GM12873 (cell line): ENCODE measurements around the gene DCDC2C.

Experiments
- TF ChIP-seq, protein P1 (sequence below): IDR thresholded peaks from 2 replicates; pipeline ENCODE4 v1.5.1; 2012; ENCODE audit warnings: low read depth, mild to moderate bottlenecking, moderate library complexity, low read length, control low read depth; ENCODE audit not compliant: insufficient read depth; ENCODE audit errors: missing control alignments

Gene DCDC2C

DNA sequence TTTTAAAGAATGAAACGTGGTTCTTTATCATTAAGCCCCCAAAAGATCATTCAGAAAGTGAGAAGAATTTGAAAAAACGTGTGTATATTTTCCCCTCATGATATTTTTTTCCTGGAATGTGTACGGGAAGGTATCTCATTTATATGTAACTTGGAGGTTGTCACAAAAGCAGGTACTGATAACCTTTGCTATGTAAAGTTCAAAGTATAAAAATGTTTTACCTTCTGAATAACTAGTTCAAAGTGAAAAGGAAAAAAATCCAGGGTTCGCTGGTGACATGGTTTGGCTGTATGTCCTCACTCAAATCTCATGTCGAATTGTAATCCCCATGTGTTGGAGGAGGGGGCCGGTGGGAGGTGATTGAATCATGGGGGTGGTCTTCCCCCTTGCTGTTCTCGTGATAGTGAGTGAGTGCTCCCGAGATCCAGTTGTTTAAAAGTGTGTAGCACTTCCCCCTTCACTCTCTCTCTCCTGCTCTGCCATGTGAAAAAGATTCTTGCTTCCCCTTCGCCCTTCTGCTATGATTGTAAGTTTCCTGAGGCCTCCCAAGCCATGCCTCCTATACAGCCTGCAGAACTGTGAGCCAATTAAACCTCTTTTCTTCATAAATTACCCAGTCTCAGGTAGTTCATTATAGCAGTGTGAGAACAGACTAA, 144.2 kb downstream of the DCDC2C start:
- TF ChIP-seq, protein P1, sequence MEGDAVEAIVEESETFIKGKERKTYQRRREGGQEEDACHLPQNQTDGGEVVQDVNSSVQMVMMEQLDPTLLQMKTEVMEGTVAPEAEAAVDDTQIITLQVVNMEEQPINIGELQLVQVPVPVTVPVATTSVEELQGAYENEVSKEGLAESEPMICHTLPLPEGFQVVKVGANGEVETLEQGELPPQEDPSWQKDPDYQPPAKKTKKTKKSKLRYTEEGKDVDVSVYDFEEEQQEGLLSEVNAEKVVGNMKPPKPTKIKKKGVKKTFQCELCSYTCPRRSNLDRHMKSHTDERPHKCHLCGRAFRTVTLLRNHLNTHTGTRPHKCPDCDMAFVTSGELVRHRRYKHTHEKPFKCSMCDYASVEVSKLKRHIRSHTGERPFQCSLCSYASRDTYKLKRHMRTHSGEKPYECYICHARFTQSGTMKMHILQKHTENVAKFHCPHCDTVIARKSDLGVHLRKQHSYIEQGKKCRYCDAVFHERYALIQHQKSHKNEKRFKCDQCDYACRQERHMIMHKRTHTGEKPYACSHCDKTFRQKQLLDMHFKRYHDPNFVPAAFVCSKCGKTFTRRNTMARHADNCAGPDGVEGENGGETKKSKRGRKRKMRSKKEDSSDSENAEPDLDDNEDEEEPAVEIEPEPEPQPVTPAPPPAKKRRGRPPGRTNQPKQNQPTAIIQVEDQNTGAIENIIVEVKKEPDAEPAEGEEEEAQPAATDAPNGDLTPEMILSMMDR: no peak

GRCh38 chr2:3848776-3849175, 145.4 kb downstream of the DCDC2C start:
- TF ChIP-seq, protein P1: no peak

DNA sequence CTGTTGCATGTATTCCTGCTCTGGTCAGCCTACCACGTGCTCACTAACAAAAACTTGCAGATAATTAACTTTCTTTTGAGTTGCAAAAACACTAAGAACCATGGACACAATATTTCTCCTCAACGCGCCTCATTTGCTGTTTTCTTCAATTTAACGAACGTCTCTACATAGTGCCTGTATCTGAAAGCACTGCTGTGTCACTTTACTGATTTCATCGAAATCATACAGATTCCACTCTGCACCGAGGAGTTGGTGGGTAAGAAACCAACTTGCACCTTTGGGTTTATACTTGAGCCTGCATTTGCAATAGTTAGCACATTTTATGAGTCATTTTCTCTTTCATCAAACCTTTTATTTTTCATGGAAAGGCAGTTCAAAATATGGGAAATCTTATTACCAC, 145.8 kb downstream of the DCDC2C start:
- TF ChIP-seq, protein P1: no peak

DNA sequence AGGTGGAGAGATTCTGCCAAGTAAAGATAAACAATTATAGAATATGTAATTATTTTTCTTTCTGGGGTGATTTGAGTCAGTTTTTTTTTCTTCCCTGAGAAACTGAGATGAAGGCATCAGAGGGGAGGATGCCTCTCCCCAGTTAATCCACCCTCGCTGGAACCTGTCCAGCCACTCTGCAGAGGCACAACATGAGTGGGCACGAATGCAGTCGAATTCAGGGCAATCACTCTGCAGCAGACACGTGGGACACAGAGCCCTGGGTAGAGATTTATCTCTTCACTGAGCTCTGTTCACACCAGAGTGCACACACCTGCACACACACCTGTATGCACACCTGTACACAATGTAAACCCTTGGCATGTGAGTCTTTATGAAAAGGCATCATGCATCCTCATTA, 154.2 kb downstream of the DCDC2C start:
- TF ChIP-seq, protein P1: no peak

DNA sequence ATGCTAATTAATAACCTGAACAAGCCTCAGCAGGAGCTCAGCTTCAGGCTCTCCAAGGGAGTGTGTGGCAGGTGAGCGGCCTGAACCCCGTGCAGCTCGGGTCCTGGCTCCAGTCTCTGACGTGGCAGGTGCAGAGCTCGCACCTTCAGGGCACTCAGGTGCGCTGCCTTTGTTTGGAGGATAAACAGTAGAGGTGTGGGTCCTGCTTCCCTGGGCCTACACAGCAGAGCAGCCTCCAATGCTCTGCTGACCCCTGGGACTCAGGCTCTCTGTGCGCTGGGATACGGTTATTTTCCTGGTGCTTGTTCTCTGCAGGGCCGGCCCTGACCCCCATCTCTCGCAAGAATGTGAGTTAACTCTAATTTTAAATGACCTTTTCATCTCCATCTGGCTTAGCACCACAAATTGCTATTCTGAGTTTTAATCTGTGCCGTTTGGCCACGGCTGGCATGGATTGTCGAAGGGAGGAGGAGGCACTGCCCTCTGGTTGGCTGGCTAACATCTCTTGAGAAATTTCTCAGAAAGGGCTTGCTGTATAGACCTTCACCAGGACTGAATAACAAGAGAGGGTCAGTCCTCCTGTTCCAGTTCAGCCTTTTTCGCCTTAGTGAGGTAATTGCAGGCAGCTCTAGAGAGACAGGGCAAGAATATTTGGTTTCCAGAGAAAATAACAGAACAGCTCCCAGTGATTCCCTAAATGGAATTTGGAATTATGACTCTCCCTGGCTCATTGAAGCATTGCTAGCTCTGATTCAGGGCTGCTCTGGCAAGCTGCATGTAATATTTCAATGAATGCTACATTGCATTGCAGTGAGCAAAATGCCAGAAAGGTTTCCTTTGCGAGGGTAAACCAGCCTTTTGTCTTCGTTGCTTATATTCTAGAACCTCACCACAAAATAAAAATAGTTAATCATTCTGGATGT, 161.8 kb downstream of the DCDC2C start:
- TF ChIP-seq, protein P1: no peak

DNA sequence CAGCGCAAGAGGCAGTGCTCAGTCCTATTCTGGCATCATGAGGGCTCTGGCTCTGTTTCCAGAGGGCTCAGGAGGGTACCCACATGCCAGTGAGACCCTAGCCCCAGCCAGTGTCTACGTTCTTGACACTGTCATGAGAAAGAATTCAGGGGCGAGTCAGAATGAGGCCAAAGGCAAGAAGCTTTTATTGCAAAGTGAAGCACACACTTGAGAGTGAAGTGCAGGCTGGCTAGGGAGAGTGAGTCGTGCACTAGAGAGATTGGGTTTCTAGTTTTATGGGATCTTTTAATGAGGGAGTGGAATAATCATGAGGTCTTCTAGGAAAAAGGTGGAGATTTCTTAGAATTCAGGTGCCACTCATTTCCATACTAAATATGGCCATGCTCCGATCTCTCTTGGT, 164.1 kb downstream of the DCDC2C start:
- TF ChIP-seq, protein P1: no peak

- TF ChIP-seq, protein P1: no peak
Measured at GRCh38 chr2:3868012-3868805, 164.8 kb downstream of the DCDC2C start.
